Measurements from ENCODE around the gene TFIP11.

Gene TFIP11

DNA sequence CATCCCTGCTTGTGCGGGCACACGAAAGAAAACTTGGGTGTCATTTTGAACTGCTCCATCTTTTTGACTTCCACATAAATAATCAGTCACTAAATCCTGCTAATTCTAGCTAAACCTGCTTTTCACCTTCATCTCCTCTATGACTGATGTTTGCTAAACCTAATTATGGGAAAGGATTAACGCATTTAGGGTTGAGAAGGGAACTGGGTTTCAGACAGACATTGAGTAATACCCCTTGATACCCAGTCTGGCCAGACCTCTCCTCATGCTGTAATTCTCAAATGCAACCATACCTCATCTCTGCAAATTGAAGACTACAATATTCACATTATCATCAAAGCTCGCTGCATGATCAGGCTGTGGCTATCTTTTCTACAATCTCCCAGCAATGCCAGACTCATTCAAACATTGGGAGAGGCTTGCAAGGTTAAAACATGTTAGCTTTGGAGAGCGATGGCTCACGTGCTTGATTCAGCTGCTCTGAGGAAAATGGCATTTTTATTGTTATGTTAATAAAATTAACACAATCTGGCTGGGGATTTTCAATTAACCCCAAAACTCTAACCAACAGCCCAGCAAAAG, 31.1 kb downstream of the TFIP11 start:
- WGBS, 2 donors (ENCODE audit: extremely low coverage in 2 of 2, insufficient read length in 2 of 2, insufficient replicate concordance in 1 of 2): no CpG with 5 or more reads among the region's 6 CpGs
- no peak overlapping the region for H2AFZ ChIP-seq (ENCODE audit: low read length)
- H3K23ac ChIP-seq (ENCODE audit: low read depth, low read length, poor library complexity): no peak overlapping the region
- H2BK12ac ChIP-seq (ENCODE audit: low read length): no peak overlapping the region
- no peak overlapping the region for H3K14ac ChIP-seq (ENCODE audit: low read length)
- H3K36me3 ChIP-seq (replicated peaks in 1 of 2; ENCODE audit: control insufficient read depth in 2 of 2, insufficient read depth in 2 of 2, low read length in 2 of 2): peaks cover 10 to 59% of the 10 kb centered on the region in 2 donors
- no peak overlapping the region for H2AK5ac ChIP-seq (ENCODE audit: low read depth, low read length)
- DNase-seq (ENCODE audit: low spot score): no peak
- H2BK120ac ChIP-seq (ENCODE audit: low read depth, low read length): no peak overlapping the region
- no peaks in the 10 kb centered on the region for H3K9me3 ChIP-seq (replicated peaks in 1 of 2; ENCODE audit: control insufficient read depth in 2 of 2, insufficient read depth in 1 of 2, low read depth in 1 of 2, low read length in 2 of 2)
- no peak overlapping the region for H3K4ac ChIP-seq (ENCODE audit: low read length)
- H4K91ac ChIP-seq (ENCODE audit: low read depth, low read length, poor library complexity): no peak overlapping the region
- no peak overlapping the region for H4K8ac ChIP-seq (ENCODE audit: low read depth, low read length)
- H3K9ac ChIP-seq (ENCODE audit: low read depth, low read length, poor library complexity): no peak overlapping the region
- no peak overlapping the region for H3K4me3 ChIP-seq (ENCODE audit: low read length in 2 of 2)
- no peak overlapping the region for H3K27ac ChIP-seq (replicated peaks; ENCODE audit: low read length)
- H2BK15ac ChIP-seq (ENCODE audit: low read length): no peak overlapping the region
- H3K4me1 ChIP-seq (ENCODE audit: control insufficient read depth in 2 of 2, insufficient read depth in 1 of 2, low read depth in 1 of 2, low read length in 2 of 2): peaks cover 9 to 14% of the 10 kb centered on the region in 2 donors
- no peak overlapping the region for H3K4me2 ChIP-seq (ENCODE audit: insufficient read depth, low read length, poor library complexity, severe bottlenecking)
- no peak overlapping the region for H2BK5ac ChIP-seq (ENCODE audit: low read length)
- no peaks in the 10 kb centered on the region for H3K27me3 ChIP-seq (ENCODE audit: control insufficient read depth in 3 of 3, insufficient read depth in 3 of 3, low read depth in 1 of 3, low read length in 3 of 3)
- peaks cover 5% of the 10 kb centered on the region for H3K79me1 ChIP-seq (ENCODE audit: low read depth, low read length)
- no peak overlapping the region for H3K18ac ChIP-seq (ENCODE audit: low read length)

DNA sequence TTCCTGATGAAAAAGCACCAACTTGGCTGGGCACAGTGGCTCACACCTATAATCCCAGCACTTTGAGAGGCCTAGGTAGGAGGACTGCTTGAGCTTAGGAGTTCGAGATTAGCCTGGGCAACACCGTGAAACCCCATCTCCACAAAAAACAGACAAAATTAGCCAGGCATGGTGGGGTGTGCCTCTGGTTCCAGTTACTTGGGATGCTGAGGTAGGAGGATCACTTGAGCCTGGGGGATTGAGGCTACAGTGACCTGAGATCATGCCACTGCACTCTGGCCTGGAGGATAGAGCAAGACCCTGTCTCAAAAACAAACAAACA, 31.7 kb downstream of the TFIP11 start:
- WGBS, 2 donors (ENCODE audit: extremely low coverage in 2 of 2, insufficient read length in 2 of 2, insufficient replicate concordance in 1 of 2): no CpG with 5 or more reads among the region's 2 CpGs
- Histone ChIP-seq H2BK12ac (ENCODE audit: low read length) (no peak overlapping the region), H4K8ac (ENCODE audit: low read depth, low read length) (no peak overlapping the region), H2BK120ac (ENCODE audit: low read depth, low read length) (no peak overlapping the region), H3K23ac (ENCODE audit: low read depth, low read length, poor library complexity) (peak overlapping the region; percentile 26), H3K9me3 (replicated peaks in 1 of 2; ENCODE audit: control insufficient read depth in 2 of 2, insufficient read depth in 1 of 2, low read depth in 1 of 2, low read length in 2 of 2) (no peaks in the 10 kb centered on the region), H3K4me1 (ENCODE audit: control insufficient read depth in 2 of 2, insufficient read depth in 1 of 2, low read depth in 1 of 2, low read length in 2 of 2) (peaks cover 9 to 14% of the 10 kb centered on the region in 2 donors), H3K79me1 (ENCODE audit: low read depth, low read length) (peaks cover 5% of the 10 kb centered on the region), H3K18ac (ENCODE audit: low read length) (no peak overlapping the region), H3K4ac (ENCODE audit: low read length) (no peak overlapping the region), H4K91ac (ENCODE audit: low read depth, low read length, poor library complexity) (no peak overlapping the region), H3K14ac (ENCODE audit: low read length) (no peak overlapping the region), H2BK5ac (ENCODE audit: low read length) (no peak overlapping the region), H3K4me2 (ENCODE audit: insufficient read depth, low read length, poor library complexity, severe bottlenecking) (no peak overlapping the region), H3K27me3 (ENCODE audit: control insufficient read depth in 3 of 3, insufficient read depth in 3 of 3, low read depth in 1 of 3, low read length in 3 of 3) (no peaks in the 10 kb centered on the region), H3K9ac (ENCODE audit: low read depth, low read length, poor library complexity) (no peak overlapping the region), H2AFZ (ENCODE audit: low read length) (no peak overlapping the region), H3K36me3 (replicated peaks in 1 of 2; ENCODE audit: control insufficient read depth in 2 of 2, insufficient read depth in 2 of 2, low read length in 2 of 2) (peaks cover 10 to 59% of the 10 kb centered on the region in 2 donors), H3K4me3 (ENCODE audit: low read length in 2 of 2) (no peak overlapping the region), H2AK5ac (ENCODE audit: low read depth, low read length) (no peak overlapping the region), H3K27ac (replicated peaks; ENCODE audit: low read length) (no peak overlapping the region), H2BK15ac (ENCODE audit: low read length) (no peak overlapping the region)
- DNase-seq (ENCODE audit: low spot score): no peak

DNA sequence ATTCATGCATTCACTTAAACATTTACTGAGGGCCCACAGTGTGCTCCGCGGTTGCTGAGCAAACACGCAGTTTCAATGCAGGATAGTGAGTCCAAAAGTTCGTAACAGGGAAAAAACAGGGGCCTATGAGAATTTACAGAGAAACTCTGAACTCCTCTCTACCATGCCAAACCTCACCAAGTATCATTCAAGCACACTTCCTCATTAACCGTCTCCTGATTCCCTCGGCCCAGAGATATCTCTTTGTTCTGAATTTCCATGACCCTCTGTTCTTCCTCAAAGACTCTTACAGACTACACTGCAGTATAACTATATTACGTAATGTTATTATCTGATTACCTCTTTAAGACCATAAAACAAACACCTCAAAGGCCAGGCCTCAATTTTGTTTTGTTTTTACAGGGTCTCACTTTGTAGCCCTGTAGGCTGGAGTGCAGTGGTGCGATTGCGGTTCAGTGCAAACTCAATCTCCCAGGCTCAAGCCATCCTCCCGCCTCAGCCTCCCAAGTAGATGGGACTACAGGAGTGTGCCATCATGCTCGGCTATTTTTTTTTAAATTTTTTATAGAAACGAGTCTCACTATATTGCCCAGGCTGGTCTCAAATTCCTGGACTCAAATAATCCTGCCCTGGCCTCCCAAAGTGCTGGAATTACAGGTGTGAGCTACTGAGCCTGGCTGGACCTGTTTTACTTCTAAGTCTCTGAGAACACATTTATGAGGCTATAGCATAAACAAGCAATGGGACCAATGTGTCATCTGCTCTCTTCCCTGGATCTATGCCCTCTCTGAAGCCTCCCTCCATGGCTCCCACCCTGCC, 32.3 kb downstream of the TFIP11 start:
- H3K4ac ChIP-seq (ENCODE audit: low read length): no peak overlapping the region
- no peak overlapping the region for H2AK5ac ChIP-seq (ENCODE audit: low read depth, low read length)
- peak overlapping the region; percentile 26 for H3K23ac ChIP-seq (ENCODE audit: low read depth, low read length, poor library complexity)
- peaks cover 11 to 62% of the 10 kb centered on the region in 2 donors for H3K36me3 ChIP-seq (replicated peaks in 1 of 2; ENCODE audit: control insufficient read depth in 2 of 2, insufficient read depth in 2 of 2, low read length in 2 of 2)
- H3K9ac ChIP-seq (ENCODE audit: low read depth, low read length, poor library complexity): no peak overlapping the region
- H2BK15ac ChIP-seq (ENCODE audit: low read length): no peak overlapping the region
- no peak overlapping the region for H3K27ac ChIP-seq (replicated peaks; ENCODE audit: low read length)
- no peak overlapping the region for H3K4me3 ChIP-seq (ENCODE audit: low read length in 2 of 2)
- no peaks in the 10 kb centered on the region for H3K9me3 ChIP-seq (replicated peaks in 1 of 2; ENCODE audit: control insufficient read depth in 2 of 2, insufficient read depth in 1 of 2, low read depth in 1 of 2, low read length in 2 of 2)
- H3K4me2 ChIP-seq (ENCODE audit: insufficient read depth, low read length, poor library complexity, severe bottlenecking): no peak overlapping the region
- no peak overlapping the region for H4K91ac ChIP-seq (ENCODE audit: low read depth, low read length, poor library complexity)
- no peak overlapping the region for H2BK5ac ChIP-seq (ENCODE audit: low read length)
- no peak overlapping the region for H3K18ac ChIP-seq (ENCODE audit: low read length)
- H2BK12ac ChIP-seq (ENCODE audit: low read length): no peak overlapping the region
- H3K79me1 ChIP-seq (ENCODE audit: low read depth, low read length): peaks cover 5% of the 10 kb centered on the region
- H3K4me1 ChIP-seq (ENCODE audit: control insufficient read depth in 2 of 2, insufficient read depth in 1 of 2, low read depth in 1 of 2, low read length in 2 of 2): peaks cover 9 to 14% of the 10 kb centered on the region in 2 donors
- WGBS, 2 donors (ENCODE audit: extremely low coverage in 2 of 2, insufficient read length in 2 of 2, insufficient replicate concordance in 1 of 2): no CpG with 5 or more reads among the region's 12 CpGs
- no peak overlapping the region for H2BK120ac ChIP-seq (ENCODE audit: low read depth, low read length)
- DNase-seq (ENCODE audit: low spot score): no peak
- no peak overlapping the region for H3K14ac ChIP-seq (ENCODE audit: low read length)
- H3K27me3 ChIP-seq (ENCODE audit: control insufficient read depth in 3 of 3, insufficient read depth in 3 of 3, low read depth in 1 of 3, low read length in 3 of 3): no peaks in the 10 kb centered on the region
- no peak overlapping the region for H2AFZ ChIP-seq (ENCODE audit: low read length)
- H4K8ac ChIP-seq (ENCODE audit: low read depth, low read length): no peak overlapping the region

DNA sequence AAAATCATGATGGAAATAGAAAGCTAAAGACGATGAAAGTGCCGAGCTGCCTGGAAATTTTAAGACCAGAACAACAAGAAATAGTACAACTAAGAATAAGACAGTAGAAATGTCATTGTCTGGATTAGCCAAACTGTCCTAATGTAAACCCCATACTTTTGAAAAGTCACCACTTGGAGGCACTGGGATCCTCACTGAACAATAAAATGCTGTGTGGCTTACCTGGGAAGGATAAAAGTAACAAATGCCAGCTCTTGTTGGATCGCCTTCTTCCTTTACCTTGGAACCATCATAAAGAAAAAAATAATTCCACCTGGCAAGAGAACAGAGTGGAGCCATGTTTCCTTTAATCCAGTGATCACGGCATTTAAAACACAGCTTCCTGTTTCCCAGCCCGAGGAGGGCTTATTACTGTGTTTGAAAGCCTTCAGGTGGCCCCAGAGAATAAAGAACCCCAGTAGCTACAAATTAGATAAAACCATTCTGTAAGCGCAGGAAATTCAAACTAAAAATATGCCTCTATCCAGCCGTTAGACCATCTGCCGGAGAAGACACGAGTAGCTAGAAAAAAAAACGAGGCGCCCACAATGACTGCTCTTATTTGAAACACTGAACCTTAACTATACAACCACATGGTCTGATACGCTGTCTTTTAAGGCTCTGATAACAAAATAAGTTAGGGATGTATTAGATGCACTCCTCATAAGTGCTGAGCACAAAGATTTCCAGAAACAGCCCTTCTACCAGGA, 33.1 kb downstream of the TFIP11 start:
- H3K27me3 ChIP-seq (ENCODE audit: control insufficient read depth in 3 of 3, insufficient read depth in 3 of 3, low read depth in 1 of 3, low read length in 3 of 3): no peaks in the 10 kb centered on the region
- no peak overlapping the region for H3K23ac ChIP-seq (ENCODE audit: low read depth, low read length, poor library complexity)
- no peak overlapping the region for H3K18ac ChIP-seq (ENCODE audit: low read length)
- no CpG with 5 or more reads among the region's 12 CpGs for WGBS, 2 donors (ENCODE audit: extremely low coverage in 2 of 2, insufficient read length in 2 of 2, insufficient replicate concordance in 1 of 2)
- H3K9ac ChIP-seq (ENCODE audit: low read depth, low read length, poor library complexity): no peak overlapping the region
- no peak overlapping the region for H2AFZ ChIP-seq (ENCODE audit: low read length)
- no peak overlapping the region for H2AK5ac ChIP-seq (ENCODE audit: low read depth, low read length)
- DNase-seq (ENCODE audit: low spot score): no peak
- H4K8ac ChIP-seq (ENCODE audit: low read depth, low read length): no peak overlapping the region
- no peak overlapping the region for H2BK120ac ChIP-seq (ENCODE audit: low read depth, low read length)
- H2BK5ac ChIP-seq (ENCODE audit: low read length): no peak overlapping the region
- no peak overlapping the region for H4K91ac ChIP-seq (ENCODE audit: low read depth, low read length, poor library complexity)
- no peak overlapping the region for H2BK15ac ChIP-seq (ENCODE audit: low read length)
- no peak overlapping the region for H3K4me3 ChIP-seq (ENCODE audit: low read length in 2 of 2)
- no peak overlapping the region for H3K27ac ChIP-seq (replicated peaks; ENCODE audit: low read length)
- H3K14ac ChIP-seq (ENCODE audit: low read length): no peak overlapping the region
- peaks cover 5 to 12% of the 10 kb centered on the region in 2 donors for H3K4me1 ChIP-seq (ENCODE audit: control insufficient read depth in 2 of 2, insufficient read depth in 1 of 2, low read depth in 1 of 2, low read length in 2 of 2)
- H2BK12ac ChIP-seq (ENCODE audit: low read length): no peak overlapping the region
- H3K4me2 ChIP-seq (ENCODE audit: insufficient read depth, low read length, poor library complexity, severe bottlenecking): no peak overlapping the region
- no peak overlapping the region for H3K4ac ChIP-seq (ENCODE audit: low read length)
- no peaks in the 10 kb centered on the region for H3K9me3 ChIP-seq (replicated peaks in 1 of 2; ENCODE audit: control insufficient read depth in 2 of 2, insufficient read depth in 1 of 2, low read depth in 1 of 2, low read length in 2 of 2)
- peaks cover 13 to 70% of the 10 kb centered on the region in 2 donors for H3K36me3 ChIP-seq (replicated peaks in 1 of 2; ENCODE audit: control insufficient read depth in 2 of 2, insufficient read depth in 2 of 2, low read length in 2 of 2)
- peaks cover 5% of the 10 kb centered on the region for H3K79me1 ChIP-seq (ENCODE audit: low read depth, low read length)

Data from neuronal stem cell (in vitro differentiated cells).